ENCODE results near the gene WIPI1. TPM values are rescaled to one million over a fixed set of nuclear protein-coding genes. Genes with fewer than 3 reads are reported as not detected.
A peak's percentile ranks its signal among the peaks of the same experiment; 100 is the strongest.

WIPI1 gene
- total RNA-seq, 4 donors from 2014 or later: 22.9 to 53.2 (median 45.0) TPM

DNA sequence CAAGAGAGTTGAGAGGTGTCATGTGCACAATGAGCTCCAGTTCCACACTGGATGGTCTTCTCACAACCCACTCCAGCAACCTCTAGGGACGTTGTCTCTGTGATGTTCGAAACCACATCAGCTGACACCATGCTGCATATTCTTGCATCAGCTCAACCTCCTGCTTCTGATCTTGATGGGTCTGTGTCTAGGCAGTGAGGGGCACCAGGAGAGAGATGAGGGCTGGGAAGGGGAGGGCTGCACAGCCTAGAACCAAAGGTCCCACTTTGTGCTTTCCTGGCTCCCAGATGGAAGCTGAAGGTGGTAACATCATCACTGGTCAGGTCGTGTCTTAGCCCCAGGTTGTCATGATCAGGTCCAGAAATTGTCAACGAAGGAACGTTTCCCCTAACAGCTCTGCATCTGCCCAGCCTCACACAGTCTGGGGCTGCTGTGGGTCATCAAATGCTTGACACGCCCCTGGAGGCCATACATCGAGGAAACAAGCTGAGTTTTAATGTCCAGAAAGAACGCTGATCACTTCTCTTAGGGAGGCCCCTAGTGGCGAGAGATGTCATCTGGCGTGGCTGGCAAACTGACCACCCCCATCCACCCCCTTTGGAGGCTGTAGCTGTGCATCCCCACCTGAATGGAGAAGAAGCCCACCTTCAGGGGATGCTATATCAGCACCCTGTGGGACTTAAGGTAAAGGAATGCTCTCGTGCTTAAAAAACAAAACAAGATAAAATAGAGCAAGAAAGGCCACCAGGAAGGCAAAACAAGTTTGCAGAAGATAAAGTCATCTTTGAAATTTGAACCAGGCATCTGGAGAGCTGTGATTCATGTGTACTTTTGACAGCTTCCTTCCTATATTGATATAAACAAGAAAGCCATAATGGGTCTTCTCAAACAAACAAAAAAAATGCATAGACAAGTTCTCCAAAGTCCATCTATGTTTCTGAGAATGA, 58.3 kb downstream of the WIPI1 start:
- Histone ChIP-seq H3K4me3 (no peak overlapping the region), H3K27ac (no peak overlapping the region), H3K9me3 (peaks cover 0 to 17% (median 0%) of the 10 kb centered on the region in 3 donors), H3K27me3 (no peaks in the 10 kb centered on the region), H3K4me1 (peaks cover 0 to 9% (median 4%) of the 10 kb centered on the region in 3 donors), H3K36me3 (peaks cover 0 to 7% of the 10 kb centered on the region in 2 donors)
- peak; percentile 53 for ATAC-seq
- WGBS, 2 donors (ENCODE audit: low coverage in 1 of 2): 3 to 42% methylated on average over 4 to 8 of the region's 11 CpGs
- TF ChIP-seq EP300 (IDR thresholded peaks at IDR 0.05) (no peak), POLR2A (IDR thresholded peaks at IDR 0.05) (no peak)
- TF ChIP-seq, protein P1, sequence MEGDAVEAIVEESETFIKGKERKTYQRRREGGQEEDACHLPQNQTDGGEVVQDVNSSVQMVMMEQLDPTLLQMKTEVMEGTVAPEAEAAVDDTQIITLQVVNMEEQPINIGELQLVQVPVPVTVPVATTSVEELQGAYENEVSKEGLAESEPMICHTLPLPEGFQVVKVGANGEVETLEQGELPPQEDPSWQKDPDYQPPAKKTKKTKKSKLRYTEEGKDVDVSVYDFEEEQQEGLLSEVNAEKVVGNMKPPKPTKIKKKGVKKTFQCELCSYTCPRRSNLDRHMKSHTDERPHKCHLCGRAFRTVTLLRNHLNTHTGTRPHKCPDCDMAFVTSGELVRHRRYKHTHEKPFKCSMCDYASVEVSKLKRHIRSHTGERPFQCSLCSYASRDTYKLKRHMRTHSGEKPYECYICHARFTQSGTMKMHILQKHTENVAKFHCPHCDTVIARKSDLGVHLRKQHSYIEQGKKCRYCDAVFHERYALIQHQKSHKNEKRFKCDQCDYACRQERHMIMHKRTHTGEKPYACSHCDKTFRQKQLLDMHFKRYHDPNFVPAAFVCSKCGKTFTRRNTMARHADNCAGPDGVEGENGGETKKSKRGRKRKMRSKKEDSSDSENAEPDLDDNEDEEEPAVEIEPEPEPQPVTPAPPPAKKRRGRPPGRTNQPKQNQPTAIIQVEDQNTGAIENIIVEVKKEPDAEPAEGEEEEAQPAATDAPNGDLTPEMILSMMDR (IDR thresholded peaks at IDR 0.05): peak in 3 of 4 experiments; percentile 57 to 75 (median 64)

DNA sequence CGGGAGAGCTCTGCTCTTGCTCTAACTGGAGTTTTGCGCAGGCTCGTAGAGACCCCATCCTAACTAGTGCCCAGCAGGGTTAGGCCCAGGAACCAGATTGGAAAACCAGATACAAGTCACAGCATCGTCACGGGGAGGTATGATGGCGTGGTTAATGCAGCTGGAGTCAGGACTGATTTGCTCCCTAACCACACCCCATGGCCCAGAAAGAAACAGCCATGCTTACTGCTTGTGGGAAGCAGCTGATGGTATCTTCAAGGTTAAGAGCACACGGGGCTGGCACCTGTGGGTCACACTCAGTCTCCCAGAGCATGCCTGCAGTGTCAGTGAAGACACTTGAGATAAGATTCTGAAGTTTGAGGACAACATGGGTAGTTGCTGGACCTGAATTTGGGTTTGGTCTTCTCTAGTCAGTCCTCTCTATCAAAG, 60.2 kb downstream of the WIPI1 start:
- no peak for ATAC-seq
- 44 to 100% methylated on average over 1 to 3 of the region's 7 CpGs for WGBS, 2 donors (ENCODE audit: low coverage in 1 of 2)
- no peak overlapping the region for H3K4me3 ChIP-seq
- H3K36me3 ChIP-seq: peaks cover 0 to 7% of the 10 kb centered on the region in 2 donors
- peaks cover 0 to 17% (median 0%) of the 10 kb centered on the region in 3 donors for H3K9me3 ChIP-seq
- no peaks in the 10 kb centered on the region for H3K27me3 ChIP-seq
- H3K4me1 ChIP-seq: peaks cover 0 to 9% (median 4%) of the 10 kb centered on the region in 3 donors
- no peak overlapping the region for H3K27ac ChIP-seq
- TF ChIP-seq POLR2A (IDR thresholded peaks at IDR 0.05) (no peak), POLR2AphosphoS5 (IDR thresholded peaks at IDR 0.05) (no peak), EP300 (IDR thresholded peaks at IDR 0.05) (no peak)
- TF ChIP-seq, protein P1 (IDR thresholded peaks at IDR 0.05): no peak

DNA sequence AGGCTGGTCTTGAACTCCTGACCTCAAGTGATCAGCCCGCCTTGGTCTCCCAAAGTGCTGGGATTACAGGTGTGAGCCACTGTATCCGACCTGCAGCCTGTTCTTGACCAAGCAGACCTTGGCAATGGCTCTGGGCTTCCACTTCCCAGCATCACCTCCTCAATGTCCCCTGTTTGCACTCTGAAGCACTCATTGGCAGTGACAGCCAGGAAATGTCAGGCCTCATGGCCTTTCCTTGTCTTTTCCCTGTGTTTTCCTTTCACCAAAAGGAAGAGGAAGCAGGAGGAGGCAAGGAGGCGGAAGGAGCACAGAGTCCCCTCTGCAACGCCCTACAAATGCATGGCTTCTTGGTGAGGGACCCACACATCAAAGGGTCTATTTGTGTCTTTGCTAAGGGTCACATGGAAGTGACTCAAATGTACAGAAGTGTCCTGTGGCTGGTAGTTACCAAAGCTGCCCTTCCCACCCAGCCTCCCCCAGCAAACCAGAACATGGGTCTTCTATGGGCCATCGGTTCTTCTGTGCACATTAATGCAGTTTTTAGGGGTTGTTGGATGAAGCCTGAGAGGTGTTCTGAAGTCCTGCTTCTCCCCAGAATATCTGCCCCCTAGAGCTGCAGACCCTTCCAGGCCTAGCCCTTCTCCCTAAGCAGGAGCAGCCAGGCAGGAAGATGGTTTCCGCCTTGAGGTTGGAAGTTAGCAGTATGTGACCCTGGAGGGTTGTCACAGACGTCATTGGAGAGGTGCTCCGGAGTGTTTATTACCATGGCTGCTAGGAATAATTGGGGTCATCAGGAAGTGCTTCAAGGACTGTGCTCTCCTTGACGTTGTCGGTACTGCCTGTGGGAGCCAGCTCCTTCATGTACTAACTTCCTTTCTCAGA, 60.8 kb downstream of the WIPI1 start:
- Histone ChIP-seq H3K36me3 (peaks cover 0 to 7% of the 10 kb centered on the region in 2 donors), H3K4me3 (no peak overlapping the region), H3K27ac (no peak overlapping the region), H3K27me3 (no peaks in the 10 kb centered on the region), H3K9me3 (peaks cover 0 to 17% (median 0%) of the 10 kb centered on the region in 3 donors), H3K4me1 (peaks cover 0 to 9% (median 4%) of the 10 kb centered on the region in 3 donors)
- ATAC-seq: no peak
- 76 to 79% methylated on average over 2 to 8 of the region's 10 CpGs for WGBS, 2 donors (ENCODE audit: low coverage in 1 of 2)
- TF ChIP-seq POLR2A (IDR thresholded peaks at IDR 0.05): no peak
- TF ChIP-seq POLR2AphosphoS5 (IDR thresholded peaks at IDR 0.05): no peak
- TF ChIP-seq, protein P1 (IDR thresholded peaks at IDR 0.05): no peak
- TF ChIP-seq EP300 (IDR thresholded peaks at IDR 0.05): no peak

DNA sequence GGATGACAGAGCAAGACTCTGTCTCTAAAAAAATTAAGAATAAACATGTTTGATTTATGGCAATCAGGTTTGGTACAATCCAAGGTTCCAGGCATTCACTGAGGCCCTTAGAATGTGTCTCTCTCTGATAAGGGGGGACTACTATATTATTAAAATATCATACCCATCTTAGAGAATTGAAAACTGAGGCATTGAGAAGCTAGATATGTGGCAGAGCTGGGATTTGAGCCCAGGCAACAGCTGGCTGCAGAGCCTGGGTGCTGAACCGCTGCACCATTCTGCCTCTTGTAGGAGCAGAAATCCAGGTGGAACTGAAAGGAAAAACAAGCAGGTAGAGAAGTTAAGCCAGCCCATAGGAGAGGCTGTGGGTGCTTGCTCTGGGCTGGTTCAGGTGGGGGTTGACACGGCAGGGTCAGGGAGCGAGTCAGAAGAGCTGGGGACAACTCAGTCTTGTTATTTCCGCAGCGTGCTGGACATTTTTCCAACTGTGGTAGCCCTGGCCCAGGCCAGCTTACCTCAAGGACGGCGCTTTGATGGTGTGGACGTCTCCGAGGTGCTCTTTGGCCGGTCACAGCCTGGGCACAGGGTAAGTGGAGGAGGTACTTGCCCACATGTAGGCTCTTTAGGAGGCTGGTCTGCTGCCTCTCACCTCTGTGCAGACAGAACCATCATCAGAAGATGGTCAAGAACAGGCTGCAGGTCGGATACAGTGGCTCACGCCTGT, 62.5 kb downstream of the WIPI1 start:
- Histone ChIP-seq H3K4me3 (no peak overlapping the region), H3K9me3 (peaks cover 0 to 17% (median 0%) of the 10 kb centered on the region in 3 donors), H3K4me1 (peaks cover 0 to 9% (median 4%) of the 10 kb centered on the region in 3 donors), H3K36me3 (peaks cover 0 to 7% of the 10 kb centered on the region in 2 donors), H3K27ac (no peak overlapping the region), H3K27me3 (no peaks in the 10 kb centered on the region)
- 96% methylated on average over 8 of the region's 12 CpGs; no CpG with 5 or more reads in 1 of the 2 donors for WGBS, 2 donors (ENCODE audit: low coverage in 1 of 2)
- no peak for TF ChIP-seq POLR2A (IDR thresholded peaks at IDR 0.05)
- TF ChIP-seq EP300 (IDR thresholded peaks at IDR 0.05): no peak
- no peak for TF ChIP-seq POLR2AphosphoS5 (IDR thresholded peaks at IDR 0.05)
- TF ChIP-seq, protein P1 (IDR thresholded peaks at IDR 0.05): no peak
- no peak for ATAC-seq

All from gastroesophageal sphincter (tissue), 4 donors.